SU-DHL-6 (cell line): Measurements from ENCODE around the gene ARFGAP1.

Source experiments
- H2AFZ ChIP-seq: fragments of 200-600 bp; sonication (generic); 2 replicates; pipeline ENCODE4 v1.6.1; 2014; ENCODE audit warnings: low read depth, mild to moderate bottlenecking, moderate library complexity, mixed read lengths, antibody characterized with exemption, low read length; ENCODE audit not compliant: severe bottlenecking
- H3F3A ChIP-seq: fragments of 200-600 bp; shearing (Covaris generic); 2 replicates; pipeline ENCODE4 v1.6.0; 2016; ENCODE audit warnings: antibody characterized with exemption, mild to moderate bottlenecking; ENCODE audit not compliant: insufficient read depth
- H3K27ac ChIP-seq: fragments of 200-600 bp; sonication (generic); 2 replicates; pipeline ENCODE4 v1.5.1; 2016; ENCODE audit warnings: low read depth, mild to moderate bottlenecking, low read length, moderate library complexity, mixed read lengths
- H3K27me3 ChIP-seq: fragments of 200-600 bp; sonication (generic), shearing (Covaris generic); 2 replicates; pipeline ENCODE4 v1.6.0; 2014; ENCODE audit warnings: mild to moderate bottlenecking, low read length
- H3K36me3 ChIP-seq: fragments of 200-600 bp; sonication (generic); 2 replicates; pipeline ENCODE4 v1.6.1; 2014; ENCODE audit warnings: mild to moderate bottlenecking, low read length, mixed read lengths
- H3K4me2 ChIP-seq: fragments of 300-600, 200-600 bp; shearing (Covaris generic), sonication (generic); 2 replicates; pipeline ENCODE4 v1.6.0; 2014; ENCODE audit warnings: low read length, low read depth, mild to moderate bottlenecking; ENCODE audit not compliant: poor library complexity, severe bottlenecking
- H3K4me3 ChIP-seq: fragments of 200-600 bp; sonication (generic); 2 replicates; pipeline ENCODE4 v1.5.1; 2014; ENCODE audit warnings: antibody characterized with exemption, low read length, mild to moderate bottlenecking, mixed read lengths; ENCODE audit not compliant: insufficient read depth, poor library complexity, severe bottlenecking
- H3K79me2 ChIP-seq: fragments of 200-600 bp; sonication (generic); 2 replicates; pipeline ENCODE4 v1.6.1; 2014; ENCODE audit warnings: mild to moderate bottlenecking, low read length, moderate library complexity; ENCODE audit not compliant: insufficient read depth
- H3K9ac ChIP-seq: fragments of 200-600 bp; sonication (generic); 2 replicates; pipeline ENCODE4 v1.7.0; 2014; ENCODE audit warnings: mild to moderate bottlenecking, low read length
- H3K9me2 ChIP-seq: fragments of 200-600 bp; sonication (generic); replicated peaks from 2 replicates; pipeline ENCODE4 v1.6.1; 2014; ENCODE audit warnings: low read length; ENCODE audit not compliant: insufficient read depth
- H3K9me3 ChIP-seq: fragments of 200-600 bp; sonication (generic); 2 replicates; pipeline ENCODE4 v1.6.1; 2014; ENCODE audit warnings: low read length, mixed read lengths; ENCODE audit not compliant: insufficient read depth
- H4K20me1 ChIP-seq: fragments of 200-600 bp; sonication (generic); 2 replicates; pipeline ENCODE4 v1.6.1; 2014; ENCODE audit warnings: low read depth, mild to moderate bottlenecking, antibody characterized with exemption, low read length, moderate library complexity, mixed read lengths
- EZH2phosphoT487 ChIP-seq: fragments of 200-600 bp; sonication (generic), shearing (Covaris generic); conservative IDR thresholded peaks from 2 replicates; pipeline ENCODE4 v1.6.1; 2018; ENCODE audit warnings: mild to moderate bottlenecking, antibody characterized with exemption, low read length, moderate library complexity, mixed read lengths
- TF ChIP-seq, protein P1 (sequence below): fragments of 200-600 bp; sonication (generic); IDR thresholded peaks from one replicate; pipeline ENCODE4 v1.5.1; 2017; ENCODE audit warnings: antibody characterized with exemption, mild to moderate bottlenecking, low read length, moderate library complexity; ENCODE audit not compliant: insufficient read depth, poor library complexity, severe bottlenecking

The ARFGAP1 gene

GRCh38 chr20:63289311-63290135 is 16.9 kb downstream of the ARFGAP1 start:
- Histone ChIP-seq H2AFZ (no peak overlapping the region), H3K27me3 (no peaks in the 10 kb centered on the region), H3K9ac (no peak overlapping the region), H3K9me2 (no peaks in the 10 kb centered on the region), H3K27ac (no peak overlapping the region), H3K79me2 (no peaks in the 10 kb centered on the region), H3K4me3 (no peak overlapping the region), H3K4me2 (no peak overlapping the region), H4K20me1 (no peaks in the 10 kb centered on the region), H3K9me3 (no peaks in the 10 kb centered on the region), H3K36me3 (no peaks in the 10 kb centered on the region), H3F3A (no peaks in the 10 kb centered on the region)
- TF ChIP-seq, protein P1, sequence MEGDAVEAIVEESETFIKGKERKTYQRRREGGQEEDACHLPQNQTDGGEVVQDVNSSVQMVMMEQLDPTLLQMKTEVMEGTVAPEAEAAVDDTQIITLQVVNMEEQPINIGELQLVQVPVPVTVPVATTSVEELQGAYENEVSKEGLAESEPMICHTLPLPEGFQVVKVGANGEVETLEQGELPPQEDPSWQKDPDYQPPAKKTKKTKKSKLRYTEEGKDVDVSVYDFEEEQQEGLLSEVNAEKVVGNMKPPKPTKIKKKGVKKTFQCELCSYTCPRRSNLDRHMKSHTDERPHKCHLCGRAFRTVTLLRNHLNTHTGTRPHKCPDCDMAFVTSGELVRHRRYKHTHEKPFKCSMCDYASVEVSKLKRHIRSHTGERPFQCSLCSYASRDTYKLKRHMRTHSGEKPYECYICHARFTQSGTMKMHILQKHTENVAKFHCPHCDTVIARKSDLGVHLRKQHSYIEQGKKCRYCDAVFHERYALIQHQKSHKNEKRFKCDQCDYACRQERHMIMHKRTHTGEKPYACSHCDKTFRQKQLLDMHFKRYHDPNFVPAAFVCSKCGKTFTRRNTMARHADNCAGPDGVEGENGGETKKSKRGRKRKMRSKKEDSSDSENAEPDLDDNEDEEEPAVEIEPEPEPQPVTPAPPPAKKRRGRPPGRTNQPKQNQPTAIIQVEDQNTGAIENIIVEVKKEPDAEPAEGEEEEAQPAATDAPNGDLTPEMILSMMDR: no peak
- TF ChIP-seq EZH2phosphoT487: no peak

- TF ChIP-seq, protein P1: no peak
- TF ChIP-seq EZH2phosphoT487: no peak
- H3K9ac ChIP-seq: no peak overlapping the region
- no peaks in the 10 kb centered on the region for H4K20me1 ChIP-seq
Measured at GRCh38 chr20:63290136-63290676, 17.6 kb downstream of the ARFGAP1 start.

DNA sequence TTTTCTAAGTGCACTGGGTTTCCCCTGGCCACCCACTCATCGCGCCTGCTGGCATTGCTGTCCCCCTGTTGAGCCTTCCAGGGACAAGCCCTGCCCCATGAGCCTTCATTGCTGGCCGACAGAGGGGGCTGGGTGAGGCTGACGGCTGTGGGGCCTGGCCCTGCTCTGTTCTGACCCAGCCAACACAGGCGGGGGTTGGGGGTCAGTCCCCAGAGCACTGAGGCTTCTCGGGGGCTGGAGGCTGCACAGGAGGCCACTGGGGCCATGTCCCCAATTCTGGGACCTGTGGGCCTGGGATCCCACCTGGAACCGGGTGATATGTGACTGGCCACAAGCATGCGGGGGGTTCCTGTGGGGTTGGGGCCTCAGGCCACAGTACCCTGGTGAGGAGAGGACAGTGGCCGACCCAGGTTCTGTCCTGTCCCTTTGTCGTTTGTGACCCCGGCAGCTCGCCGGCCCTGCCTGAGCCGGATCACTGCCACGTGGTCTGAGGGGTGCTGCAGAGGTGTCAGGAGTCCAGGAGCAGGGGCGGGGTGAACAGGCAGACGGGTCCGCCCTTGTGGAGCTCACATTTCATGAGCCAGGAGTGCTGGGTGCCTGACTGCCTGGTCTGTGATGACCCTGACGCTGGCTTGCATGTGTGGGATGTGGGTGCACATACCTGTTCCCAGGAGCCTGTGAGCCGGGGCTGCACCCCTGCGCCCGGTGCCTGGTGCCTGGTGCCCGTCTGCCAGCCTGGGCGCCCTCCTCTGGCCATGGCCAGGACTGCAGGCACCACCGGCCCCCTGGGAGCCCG is 18.3 kb downstream of the ARFGAP1 start:
- H3F3A ChIP-seq: no peaks in the 10 kb centered on the region
- no peaks in the 10 kb centered on the region for H3K9me3 ChIP-seq
- H3K4me3 ChIP-seq: no peak overlapping the region
- no peak overlapping the region for H3K4me2 ChIP-seq
- no peaks in the 10 kb centered on the region for H3K9me2 ChIP-seq
- H3K79me2 ChIP-seq: no peaks in the 10 kb centered on the region
- H3K27ac ChIP-seq: no peak overlapping the region
- no peak overlapping the region for H3K9ac ChIP-seq
- no peaks in the 10 kb centered on the region for H3K27me3 ChIP-seq
- TF ChIP-seq, protein P1: peak; percentile 46
- TF ChIP-seq EZH2phosphoT487: no peak
- no peaks in the 10 kb centered on the region for H4K20me1 ChIP-seq
- no peaks in the 10 kb centered on the region for H3K36me3 ChIP-seq
- H2AFZ ChIP-seq: no peak overlapping the region

More at GRCh38 chr20:63290136-63290676, 17.6 kb downstream of the ARFGAP1 start:
- H3K9me2 ChIP-seq: no peaks in the 10 kb centered on the region
- H3K27me3 ChIP-seq: no peaks in the 10 kb centered on the region
- no peak overlapping the region for H3K4me2 ChIP-seq
- H3K9me3 ChIP-seq: no peaks in the 10 kb centered on the region
- no peak overlapping the region for H3K27ac ChIP-seq
- H3F3A ChIP-seq: no peaks in the 10 kb centered on the region
- H3K4me3 ChIP-seq: no peak overlapping the region
- H3K36me3 ChIP-seq: no peaks in the 10 kb centered on the region
- no peak overlapping the region for H2AFZ ChIP-seq
- H3K79me2 ChIP-seq: no peaks in the 10 kb centered on the region
